NOMO-1 (cell line): Measurements from ENCODE around the gene ZSCAN22.
"Not testable (repeated sequence)": the region's sequence is repeated elsewhere in the genome, so short reads cannot be mapped to it uniquely, and the experiment has no call there.

Source experiments
- DNase-seq, 2 experiments: peaks; one replicate each; lab custom pipeline; 2025; ENCODE audit not compliant: unreplicated experiment in 2 of 2; lab: John Stamatoyannopoulos, UW

ZSCAN22 gene

GRCh38 chr19:58326914-58327726 lies at the start of gene ZSCAN22:
Gene ZSCAN22, plus strand, starts transcription at chr19:58326994. Its CDS starts 7,809 bp downstream, at chr19:58334803.
- DNase-seq, result peak; percentile 93 to 94

- no peak for DNase-seq
Observed at GRCh38 chr19:58277197-58277596, 49.6 kb upstream of the ZSCAN22 start.

DNA sequence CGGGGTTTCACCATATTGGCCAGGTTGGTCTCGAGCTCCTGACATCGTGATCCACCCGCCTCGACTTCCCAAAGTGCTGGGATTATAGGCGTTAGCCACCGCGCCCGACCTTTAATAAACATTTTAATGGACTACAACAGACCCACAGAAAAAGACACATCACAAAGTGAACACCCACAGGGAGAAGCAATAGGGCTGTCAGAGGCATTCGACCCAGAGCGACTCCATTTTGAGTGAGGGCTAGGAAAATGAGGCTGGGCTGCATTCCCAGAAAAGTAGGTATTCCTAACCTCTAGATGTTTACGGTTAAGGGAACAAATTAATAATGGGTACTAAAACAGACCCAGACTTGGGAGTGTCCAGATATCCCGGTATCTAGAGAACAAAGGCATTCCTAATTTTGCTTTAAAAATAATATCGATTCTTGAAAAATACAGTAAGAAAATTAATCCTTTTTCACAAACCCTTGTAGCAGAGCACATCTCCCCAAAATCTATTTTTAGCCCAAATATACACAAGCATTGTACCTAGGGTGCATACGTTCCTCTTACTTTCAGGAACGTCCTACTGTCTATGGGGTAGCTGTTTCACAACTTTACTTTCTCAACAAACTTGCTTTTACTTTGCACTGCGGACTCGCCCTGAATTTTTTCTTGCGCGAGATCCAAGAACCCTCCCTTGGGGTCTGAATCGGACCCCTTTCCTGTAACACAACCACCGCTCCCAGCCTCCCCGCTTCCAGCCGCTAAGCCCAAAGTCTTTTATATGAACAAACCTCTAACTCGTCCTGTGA lies 48.9 kb upstream of the ZSCAN22 start:
- peak; percentile 42 to 59 for DNase-seq

- DNase-seq, result peak; percentile 98 to 99
Observed at GRCh38 chr19:58278541-58279041, 48.2 kb upstream of the ZSCAN22 start, which contains the start of gene ZNF8. Gene ZNF8, plus strand, starts transcription at chr19:58278955. Its CDS starts 127 bp downstream, at chr19:58279082.

DNA sequence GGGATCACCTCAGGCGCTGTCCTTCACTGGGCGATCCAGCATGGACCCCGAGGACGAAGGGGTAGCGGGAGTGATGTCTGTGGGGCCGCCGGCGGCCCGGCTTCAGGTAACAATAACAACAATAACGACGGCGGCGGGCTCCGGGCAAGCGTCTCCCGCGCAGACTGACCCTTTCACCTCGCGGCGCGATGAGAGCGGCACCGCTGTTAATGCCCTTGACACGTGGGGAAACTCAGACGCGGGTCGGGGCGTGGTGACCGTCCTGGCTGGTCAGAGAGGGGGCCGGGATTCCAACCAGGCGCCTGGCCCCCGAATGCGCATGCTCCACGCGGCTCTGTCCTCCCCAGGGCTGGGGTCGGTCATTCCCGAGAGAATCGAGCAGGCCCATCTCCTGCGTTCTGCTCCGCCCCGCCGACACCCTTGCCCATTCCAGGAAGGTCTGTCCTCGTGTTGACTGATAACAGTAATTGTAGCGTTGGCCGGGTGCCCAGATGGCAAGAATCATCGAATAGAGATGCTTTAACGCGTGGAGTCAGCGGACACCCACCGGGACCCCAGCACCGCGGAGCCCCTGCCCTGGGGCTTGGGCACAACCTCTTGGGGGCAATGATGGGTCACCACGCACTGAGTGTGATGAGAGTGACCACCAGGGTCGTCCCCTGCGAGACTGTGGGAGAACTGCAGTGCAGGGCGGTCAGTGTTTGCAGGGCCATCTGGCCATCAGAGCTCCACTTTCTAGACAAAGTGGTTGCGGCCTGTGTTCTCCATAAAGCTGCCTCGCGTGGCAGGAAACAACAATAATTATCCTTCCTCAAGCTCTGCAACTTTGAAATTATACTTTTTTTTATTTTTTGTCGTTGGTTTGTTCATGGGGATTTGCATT lies 47.5 kb upstream of the ZSCAN22 start:
- peak in 1 of 2 experiments; percentile 42 for DNase-seq

DNA sequence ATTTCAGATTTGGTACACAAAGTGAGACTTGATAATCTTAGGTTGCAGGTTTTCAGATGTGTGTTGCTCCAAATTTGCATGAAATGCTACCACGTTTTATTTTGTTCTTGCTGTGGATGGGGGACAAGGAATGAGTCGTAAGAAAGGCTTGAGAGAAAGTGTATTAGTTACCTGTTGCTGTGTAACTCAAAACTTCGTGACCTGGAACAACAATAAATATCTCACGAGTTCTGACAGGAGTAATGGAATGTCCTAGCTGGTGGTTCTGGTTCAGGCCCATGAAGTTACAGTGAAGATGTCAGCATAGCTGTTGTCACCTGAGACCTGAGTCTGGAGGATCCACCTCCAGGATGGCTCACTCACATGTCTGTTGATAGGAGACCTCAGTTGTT lies 46.9 kb upstream of the ZSCAN22 start:
- DNase-seq, result no peak

DNA sequence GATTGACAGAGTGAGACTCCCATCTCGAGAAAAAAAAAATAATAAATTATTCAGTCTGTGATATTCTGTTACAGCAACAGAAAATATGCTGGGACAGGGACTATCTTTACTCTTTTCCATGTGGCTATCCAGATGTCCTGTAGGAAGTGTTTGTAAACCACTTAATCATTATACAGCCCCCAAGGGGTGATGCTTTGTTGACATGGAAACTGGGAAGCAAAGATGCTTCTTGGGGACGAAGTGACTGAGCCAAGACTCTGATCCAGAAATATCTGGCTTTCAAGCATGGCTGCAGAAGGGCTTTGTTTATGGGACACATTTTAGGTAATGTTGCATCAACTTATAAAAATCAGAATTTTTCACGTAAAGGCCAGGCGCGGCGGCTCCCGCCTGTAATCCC lies 42.6 kb upstream of the ZSCAN22 start:
- no peak for DNase-seq

DNA sequence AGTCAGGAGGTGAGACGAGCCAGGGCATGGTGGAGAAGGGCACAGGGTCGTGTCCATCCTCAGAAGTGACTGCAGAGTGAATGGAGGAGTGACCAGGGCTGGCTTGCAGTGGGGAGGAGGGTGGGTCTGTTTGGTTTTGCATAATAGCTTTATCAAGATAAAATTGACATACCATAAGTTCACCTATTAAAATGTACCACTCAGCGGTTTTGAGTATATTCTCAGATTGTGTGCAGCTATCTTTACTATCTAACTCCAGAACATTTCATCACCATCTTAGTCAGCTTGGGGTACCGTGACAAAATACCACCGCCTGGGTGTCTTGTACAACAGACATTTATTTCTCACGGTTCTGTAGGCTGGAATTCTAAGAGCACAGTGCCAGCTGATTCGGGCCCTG lies 34.9 kb upstream of the ZSCAN22 start:
- DNase-seq, result no peak

- DNase-seq, result no peak
Observed at GRCh38 chr19:58294743-58295374, 31.9 kb upstream of the ZSCAN22 start.

DNA sequence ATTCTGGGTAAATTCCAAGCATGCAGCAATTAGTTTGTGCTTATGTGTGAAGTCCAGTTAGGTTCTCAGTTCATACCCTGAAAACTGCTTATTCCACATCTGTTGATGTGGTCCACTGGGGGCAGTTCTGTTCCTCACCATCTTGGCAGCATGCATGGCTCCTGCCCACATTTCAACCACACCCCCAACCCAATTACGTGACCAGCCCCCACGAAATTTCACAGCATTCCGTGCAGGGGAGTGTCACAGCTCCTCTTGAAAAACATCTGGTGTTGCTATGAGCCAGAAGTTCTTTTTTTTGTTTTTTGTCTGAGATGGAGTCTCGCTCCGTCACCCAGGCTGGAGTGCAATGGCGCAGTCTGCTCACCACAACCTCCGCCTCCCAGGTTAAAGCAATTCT lies 30.7 kb upstream of the ZSCAN22 start:
- DNase-seq, result no peak

DNA sequence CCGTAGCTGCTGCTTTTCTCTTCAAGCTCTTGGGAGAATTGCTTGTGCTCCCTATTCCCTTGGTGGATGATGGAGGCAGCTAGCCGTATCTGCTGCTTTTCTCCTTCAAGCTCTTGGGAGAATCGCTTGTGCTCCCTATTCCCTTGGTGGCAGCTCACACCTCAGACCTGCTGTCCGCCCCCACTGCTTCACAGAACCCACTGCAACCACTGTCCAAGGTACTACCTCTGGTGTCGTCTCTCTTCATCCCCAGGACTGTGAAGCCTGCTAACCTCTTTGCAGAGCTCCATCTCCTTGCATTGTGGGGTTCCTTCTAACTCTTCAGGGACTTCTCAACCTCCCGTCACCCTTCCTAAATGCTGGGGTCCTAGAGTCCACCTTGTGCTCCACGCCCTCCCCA lies 26.2 kb upstream of the ZSCAN22 start:
- no peak for DNase-seq

DNA sequence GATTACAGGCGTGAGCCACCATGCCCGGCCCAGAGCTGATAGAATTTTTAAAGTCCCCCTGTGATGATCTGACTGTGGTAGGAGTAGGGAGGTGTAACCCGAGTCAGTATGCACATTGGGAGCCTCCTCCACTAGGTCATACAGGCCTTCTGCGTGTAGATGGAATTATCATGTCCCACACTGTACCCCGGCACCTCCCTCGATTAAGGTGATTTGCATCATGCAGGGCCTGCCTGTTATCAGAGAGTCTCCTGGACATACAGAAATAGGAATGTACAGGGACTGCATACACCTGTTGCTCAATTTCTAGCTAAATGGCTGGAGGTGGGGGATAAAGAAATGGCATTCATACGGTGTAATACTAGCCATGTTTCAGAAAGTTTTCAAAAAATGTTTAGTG lies 22.5 kb upstream of the ZSCAN22 start:
- no peak for DNase-seq

DNA sequence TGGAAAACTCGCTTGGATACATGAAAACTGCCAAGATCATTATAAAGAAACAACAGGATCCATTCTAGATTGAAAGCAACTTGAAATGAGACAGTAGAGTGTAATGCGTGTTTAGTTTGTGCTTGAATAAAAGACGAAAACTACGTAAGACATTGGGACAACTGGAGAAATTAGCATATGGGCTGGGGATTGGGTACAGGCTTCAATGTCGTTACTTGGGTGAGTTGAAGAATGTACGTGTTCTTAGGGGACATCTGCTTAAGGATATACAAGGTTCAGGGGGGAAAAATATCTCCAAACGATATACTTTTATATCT lies 22.1 kb upstream of the ZSCAN22 start:
- DNase-seq, result no peak

GRCh38 chr19:58305065-58305931 lies 21.5 kb upstream of the ZSCAN22 start, which contains the start of gene ERVK3-1:
Gene ERVK3-1, plus strand, starts transcription at chr19:58305377. Its CDS starts 6,792 bp downstream, at chr19:58312169.
- DNase-seq, result peak; percentile 98

DNA sequence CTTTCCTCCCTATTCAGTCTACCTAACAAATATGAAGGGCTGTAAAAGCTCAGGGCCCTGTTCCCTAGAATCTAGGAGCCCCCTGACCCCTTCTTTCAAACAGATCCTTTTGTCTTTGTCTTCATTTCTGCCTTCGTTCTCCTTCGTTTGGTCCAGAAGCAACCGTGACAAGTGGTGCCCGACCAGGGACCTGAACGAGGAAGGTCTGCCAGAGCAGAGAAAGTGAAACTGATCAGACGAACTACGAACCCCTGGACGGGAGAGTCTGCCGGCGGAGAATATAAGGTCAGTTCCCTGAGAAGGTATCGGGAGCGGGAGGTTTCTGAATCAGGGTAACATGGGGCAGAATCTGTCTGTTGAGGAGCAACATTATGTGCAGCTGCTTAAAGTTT lies 20.9 kb upstream of the ZSCAN22 start:
- DNase-seq, result peak in 1 of 2 experiments; percentile 46

DNA sequence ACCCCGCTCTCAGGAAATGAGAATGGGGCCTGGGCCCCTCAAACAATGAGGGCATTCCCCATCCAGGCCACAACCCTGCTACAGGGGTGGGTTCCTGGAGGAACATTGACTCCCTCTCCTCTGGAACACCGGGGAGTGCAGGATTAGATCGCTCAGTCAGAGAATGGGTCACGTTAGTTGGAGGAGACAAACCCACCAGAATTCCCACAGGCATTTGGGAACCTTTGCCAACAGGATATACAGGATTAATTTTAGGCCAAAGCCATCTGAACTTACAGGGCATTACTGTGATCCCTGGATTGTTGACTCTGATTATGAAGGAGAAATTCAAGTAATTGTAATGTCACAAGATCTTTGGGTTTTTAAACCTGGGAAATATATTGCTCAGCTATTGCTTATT lies 19.1 kb upstream of the ZSCAN22 start:
- no peak for DNase-seq

- DNase-seq, result not testable (repeated sequence)
Observed at GRCh38 chr19:58310685-58311084, 16.1 kb upstream of the ZSCAN22 start.

DNA sequence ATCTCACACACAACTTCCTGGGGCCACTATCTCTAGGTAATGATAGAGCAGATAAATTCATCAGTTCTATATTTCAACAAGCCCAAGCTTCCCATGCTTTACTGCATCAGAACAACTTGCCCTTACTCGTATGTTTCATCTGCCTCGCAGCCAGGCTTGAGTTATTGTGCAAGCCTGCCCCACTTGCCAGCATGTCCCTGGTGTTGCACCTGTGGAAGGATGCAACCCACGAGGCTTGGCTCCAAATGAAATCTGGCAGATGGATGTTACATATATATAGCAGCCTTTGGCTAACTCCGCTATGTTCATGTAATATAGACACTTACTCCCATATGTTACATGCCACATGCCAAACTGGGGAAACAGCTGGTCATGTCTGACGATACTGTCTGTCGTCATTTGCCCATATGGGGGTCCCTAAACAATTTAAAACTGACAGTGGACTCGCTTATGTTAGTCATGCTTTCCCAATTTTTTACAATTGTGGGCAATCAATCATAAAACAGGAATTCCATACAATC lies 15.4 kb upstream of the ZSCAN22 start:
- DNase-seq, result no peak

DNA sequence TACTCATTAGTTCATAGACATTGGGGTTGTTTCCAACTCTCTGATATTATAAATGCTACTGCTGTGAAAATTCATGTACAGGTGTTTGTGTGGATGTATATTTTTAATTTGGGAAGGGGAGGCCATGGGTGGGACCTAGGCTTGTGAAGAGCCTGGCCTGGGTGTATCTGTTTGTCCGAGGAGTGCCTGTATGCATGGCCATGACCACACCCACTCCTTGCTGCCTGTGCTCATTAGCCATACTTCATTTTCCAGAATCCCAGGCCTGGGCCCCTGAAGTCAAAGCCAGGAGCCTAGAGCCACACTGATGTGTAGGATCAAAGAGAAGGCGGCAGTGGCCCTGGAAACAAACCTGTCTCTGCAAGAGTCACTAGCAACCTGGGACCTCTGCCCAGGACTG lies 11.2 kb upstream of the ZSCAN22 start:
- no peak for DNase-seq
